Adrenal gland (tissue), 12 donors: ENCODE results near the gene TTI1. TPM values are rescaled to one million over a fixed set of nuclear protein-coding genes. Genes with fewer than 3 reads are reported as not detected.
"Not testable (repeated sequence)": the region's sequence is repeated elsewhere in the genome, so short reads cannot be mapped to it uniquely, and the experiment has no call there.

Source experiments
- DNase-seq, 7 donors: peaks; one replicate each; pipeline ENCODE4 v3.0.0-alpha.2; 2019 to 2020
- H3K27ac ChIP-seq, 5 donors: fragments of 200-600 bp; sonication (generic) in 4 of 5; 1 replicate in 3 of 5; 2 replicates in 2 of 5; pipeline versions ENCODE4 v1.5.1 to v1.8.0; 2016 to 2020; ENCODE audit warnings: mild to moderate bottlenecking in 1 of 5
- H3K27me3 ChIP-seq: fragments of 200-600 bp; 2 replicates; pipeline ENCODE4 v1.8.0; 2021
- H3K36me3 ChIP-seq, 2 donors: fragments of 200-600 bp; replicated peaks in 1 of 2; 1 replicate in 1 of 2; 2 replicates in 1 of 2; pipeline versions ENCODE4 v1.5.1 to v1.8.0; 2018 to 2022
- H3K4me1 ChIP-seq, 2 donors: fragments of 200-600 bp; replicated peaks in 1 of 2; 1 replicate in 1 of 2; 2 replicates in 1 of 2; pipeline versions ENCODE4 v1.5.1 to v1.8.0; 2018 to 2021
- H3K4me3 ChIP-seq, 4 donors: fragments of 200-600 bp; sonication (generic) in 3 of 4; one replicate each; pipeline ENCODE4 v1.5.1; 2016 to 2018
- H3K9me3 ChIP-seq, 3 donors: fragments of 200-600 bp; sonication (generic) in 1 of 3; replicated peaks in 1 of 3; 1 replicate in 2 of 3; 2 replicates in 1 of 3; pipeline versions ENCODE4 v1.5.1 to v1.8.0; 2016 to 2021
- POLR2A ChIP-seq, 2 donors: fragments of 450-650 bp; IDR thresholded peaks; one replicate each; pipeline ENCODE4 v1.6.1; 2017; ENCODE audit warnings: antibody characterized with exemption in 2 of 2, mild to moderate bottlenecking in 2 of 2, moderate library complexity in 1 of 2
- WGBS, 4 donors: extraction: QIAGEN DNeasy Blood & Tissue Kit in 2 of 4; methylation state at CpG; one replicate each; pipeline versions ENCODE4 v1.1.5 to v1.1.7; 2013 to 2017; 5-methylcytosine and 5-hydroxymethylcytosine counted together
- intact Hi-C, 2 donors: fragments of 100-400 bp; cut with DNase I; formaldehyde crosslinking; loops; one replicate each; pipeline versions ENCODE4 v1.14.1 to v1.15.0; 2022 to 2023
- polyA plus RNA-seq, 3 donors: library from polyadenylated mRNA; stranded (reverse); fragments of 200-250 nt in 2 of 3; fragments of 350-450 nt in 1 of 3; fragmentation: Illumina TruSeq in 1 of 3; extraction: RNeasy Lipid Tissue Mini Kit (QIAGEN cat#74804) in 1 of 3; gene quantifications; one replicate each; pipeline ENCODE4 v1.2.3, GENCODE V29; 2013 to 2014
- total RNA-seq, 9 donors: library from RNA; depleted of rRNA in 4 of 9; stranded (reverse); fragments of >200 nt in 4 of 9; fragments of 120-200 nt in 1 of 9; fragmentation: NEBNext Ultra II Directional in 1 of 9; extraction: Animal tissue kit (Norgen Biotek cat#: 25700) in 1 of 9; gene quantifications; one replicate each; pipeline versions ENCODE4 v1.1.0 to v1.2.4, GENCODE V29; 2013 to 2023
- TF ChIP-seq, protein P1 (sequence below), 6 experiments: fragments of 450-650 bp in 4 of 6; fragments of 200-600 bp in 2 of 6; sonication (generic) in 1 of 6; IDR thresholded peaks; 1 replicate in 5 of 6; 2 replicates in 1 of 6; pipeline versions ENCODE4 v1.5.1 to v1.8.0; 2016 to 2021; ENCODE audit warnings: antibody characterized with exemption in 6 of 6, mild to moderate bottlenecking in 2 of 6, moderate library complexity in 1 of 6
- donor health status: healthy with polysubstance abuse.
- donor health status: Bipolar disorder and iron deficiency.
- donor health status: DM: yes; HTN: yes; CAD: no.
- donor health status: DM: no; HTN: no; CAD: no.
- donor health status: DM: no; HTN: no; CAD: no.
- donor health status: DM: yes; HTN: yes; CAD: no.

Gene TTI1
- total and polyA plus RNA-seq, 12 donors: 12.5 to 28.7 (median 20.0) TPM

GRCh38 chr20:37968841-37969401, 64.3 kb downstream of the TTI1 start:
- Histone ChIP-seq H3K27ac (no peak overlapping the region), H3K27me3 (no peaks in the 10 kb centered on the region), H3K36me3 (no peaks in the 10 kb centered on the region), H3K9me3 (no peaks in the 10 kb centered on the region), H3K4me1 (no peaks in the 10 kb centered on the region), H3K4me3 (no peak overlapping the region)
- DNase-seq: peak in 2 of 7 donors; percentile 2 to 41
- TF ChIP-seq, protein P1, sequence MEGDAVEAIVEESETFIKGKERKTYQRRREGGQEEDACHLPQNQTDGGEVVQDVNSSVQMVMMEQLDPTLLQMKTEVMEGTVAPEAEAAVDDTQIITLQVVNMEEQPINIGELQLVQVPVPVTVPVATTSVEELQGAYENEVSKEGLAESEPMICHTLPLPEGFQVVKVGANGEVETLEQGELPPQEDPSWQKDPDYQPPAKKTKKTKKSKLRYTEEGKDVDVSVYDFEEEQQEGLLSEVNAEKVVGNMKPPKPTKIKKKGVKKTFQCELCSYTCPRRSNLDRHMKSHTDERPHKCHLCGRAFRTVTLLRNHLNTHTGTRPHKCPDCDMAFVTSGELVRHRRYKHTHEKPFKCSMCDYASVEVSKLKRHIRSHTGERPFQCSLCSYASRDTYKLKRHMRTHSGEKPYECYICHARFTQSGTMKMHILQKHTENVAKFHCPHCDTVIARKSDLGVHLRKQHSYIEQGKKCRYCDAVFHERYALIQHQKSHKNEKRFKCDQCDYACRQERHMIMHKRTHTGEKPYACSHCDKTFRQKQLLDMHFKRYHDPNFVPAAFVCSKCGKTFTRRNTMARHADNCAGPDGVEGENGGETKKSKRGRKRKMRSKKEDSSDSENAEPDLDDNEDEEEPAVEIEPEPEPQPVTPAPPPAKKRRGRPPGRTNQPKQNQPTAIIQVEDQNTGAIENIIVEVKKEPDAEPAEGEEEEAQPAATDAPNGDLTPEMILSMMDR (IDR thresholded peaks at IDR 0.05): no peak
- TF ChIP-seq POLR2A (IDR thresholded peaks at IDR 0.05): no peak
- 70 to 82% (median 79%) methylated on average over 3 to 6 of the region's 6 CpGs for WGBS, 4 donors
- intact Hi-C loops: no loop called here

- H3K36me3 ChIP-seq, H3K4me3 ChIP-seq, intact Hi-C loops, H3K9me3 ChIP-seq, DNase-seq, H3K27me3 ChIP-seq, H3K27ac ChIP-seq, H3K4me1 ChIP-seq: not testable (repeated sequence)
- WGBS, 4 donors: 87 to 99% (median 93%) methylated on average over 2 of the region's 2 CpGs
Measured at GRCh38 chr20:37963483-37963882, 69.8 kb downstream of the TTI1 start.

- TF ChIP-seq, protein P1 (IDR thresholded peaks at IDR 0.05): no peak
- TF ChIP-seq POLR2A (IDR thresholded peaks at IDR 0.05): no peak
- WGBS, 4 donors: 68 to 82% (median 74%) methylated on average over 1 of the region's 1 CpG
Measured at GRCh38 chr20:37961066-37961465, 72.2 kb downstream of the TTI1 start.

GRCh38 chr20:37958856-37959520, 74.3 kb downstream of the TTI1 start:
- intact Hi-C loops: no loop called here
- peak in 1 of 7 donors; percentile 7 for DNase-seq
- no peaks in the 10 kb centered on the region for H3K9me3 ChIP-seq
- H3K27me3 ChIP-seq: no peaks in the 10 kb centered on the region
- H3K36me3 ChIP-seq: no peaks in the 10 kb centered on the region
- 79 to 87% (median 80%) methylated on average over 2 of the region's 2 CpGs for WGBS, 4 donors
- TF ChIP-seq, protein P1 (IDR thresholded peaks at IDR 0.05): no peak
- no peak for TF ChIP-seq POLR2A (IDR thresholded peaks at IDR 0.05)
- no peak overlapping the region for H3K4me3 ChIP-seq
- H3K4me1 ChIP-seq: no peaks in the 10 kb centered on the region
- H3K27ac ChIP-seq: no peak overlapping the region

More at GRCh38 chr20:37961066-37961465, 72.2 kb downstream of the TTI1 start:
- H3K36me3 ChIP-seq: no peaks in the 10 kb centered on the region
- no peaks in the 10 kb centered on the region for H3K9me3 ChIP-seq
- no peak for DNase-seq
- no peak overlapping the region for H3K27ac ChIP-seq
- H3K4me1 ChIP-seq: no peaks in the 10 kb centered on the region
- no peak overlapping the region for H3K4me3 ChIP-seq
- intact Hi-C loops: no loop called here
- no peaks in the 10 kb centered on the region for H3K27me3 ChIP-seq
